Lower leg skin (tissue), 4 donors: ENCODE data around the gene FLYWCH2. TPM values are rescaled to one million over a fixed set of nuclear protein-coding genes. Genes with fewer than 3 reads are reported as not detected.

ENCODE experiments used
- DNase-seq, 2 donors: peaks; one replicate each; pipeline ENCODE4 v3.0.0-alpha.2; 2019; ENCODE audit warnings: low spot score in 2 of 2
- H3K4me3 ChIP-seq: fragments of 200-600 bp; sonication (generic); 2 replicates; pipeline ENCODE4 v1.5.1; 2017; ENCODE audit warnings: mild to moderate bottlenecking, low read depth; ENCODE audit not compliant: poor library complexity, severe bottlenecking
- POLR2A ChIP-seq, 2 donors: fragments of 450-650 bp; IDR thresholded peaks; one replicate each; pipeline ENCODE4 v1.6.1; 2016 to 2017; ENCODE audit warnings: antibody characterized with exemption in 2 of 2, mild to moderate bottlenecking in 1 of 2, moderate library complexity in 1 of 2
- WGBS, 2 donors: methylation state at CpG; one replicate each; pipeline ENCODE4 v1.1.5; 2018; 5-methylcytosine and 5-hydroxymethylcytosine counted together
- intact Hi-C: fragments of 100-400 bp; cut with DNase I; formaldehyde crosslinking; loops from one replicate; pipeline ENCODE4 v1.15.0; 2023; ENCODE audit warnings: low total_unique reads
- total RNA-seq, 4 donors: library from RNA; depleted of rRNA; stranded (reverse); fragments of >200 nt; gene quantifications; one replicate each; pipeline ENCODE4 v1.1.0, GENCODE V29; 2016
- TF ChIP-seq, protein P1 (sequence below), 3 donors: fragments of 450-650 bp; IDR thresholded peaks; one replicate each; pipeline ENCODE4 v1.5.1; 2016; ENCODE audit warnings: antibody characterized with exemption in 3 of 3, mild to moderate bottlenecking in 3 of 3, moderate library complexity in 2 of 3

FLYWCH2 gene
- total RNA-seq, 4 donors from 2014 or later, result 36.4 to 44.6 (median 40.3) TPM

DNA sequence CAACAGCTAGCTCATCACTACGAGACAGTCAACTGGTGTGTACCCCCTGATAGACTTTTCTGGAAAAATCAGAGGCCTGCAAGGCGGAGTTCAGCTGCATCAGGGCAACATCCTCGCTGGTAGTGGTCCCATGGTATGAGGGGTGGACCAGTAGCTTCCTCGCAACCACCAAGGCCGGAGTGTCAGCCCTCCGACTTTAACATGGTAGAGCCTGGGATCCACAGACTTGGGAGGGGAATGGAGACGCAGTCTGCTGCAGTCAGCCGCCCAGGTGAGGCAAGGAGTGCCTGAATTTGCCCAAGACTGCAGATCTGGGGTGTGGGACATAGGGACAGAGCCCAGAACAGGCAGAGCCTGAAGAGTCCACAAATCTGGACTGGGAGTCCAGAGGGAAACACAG is 39.5 kb upstream of the FLYWCH2 start:
- WGBS, 2 donors, result 85 to 87% methylated on average over 8 of the region's 8 CpGs
- TF ChIP-seq POLR2A (IDR thresholded peaks at IDR 0.05), result no peak
- TF ChIP-seq, protein P1, sequence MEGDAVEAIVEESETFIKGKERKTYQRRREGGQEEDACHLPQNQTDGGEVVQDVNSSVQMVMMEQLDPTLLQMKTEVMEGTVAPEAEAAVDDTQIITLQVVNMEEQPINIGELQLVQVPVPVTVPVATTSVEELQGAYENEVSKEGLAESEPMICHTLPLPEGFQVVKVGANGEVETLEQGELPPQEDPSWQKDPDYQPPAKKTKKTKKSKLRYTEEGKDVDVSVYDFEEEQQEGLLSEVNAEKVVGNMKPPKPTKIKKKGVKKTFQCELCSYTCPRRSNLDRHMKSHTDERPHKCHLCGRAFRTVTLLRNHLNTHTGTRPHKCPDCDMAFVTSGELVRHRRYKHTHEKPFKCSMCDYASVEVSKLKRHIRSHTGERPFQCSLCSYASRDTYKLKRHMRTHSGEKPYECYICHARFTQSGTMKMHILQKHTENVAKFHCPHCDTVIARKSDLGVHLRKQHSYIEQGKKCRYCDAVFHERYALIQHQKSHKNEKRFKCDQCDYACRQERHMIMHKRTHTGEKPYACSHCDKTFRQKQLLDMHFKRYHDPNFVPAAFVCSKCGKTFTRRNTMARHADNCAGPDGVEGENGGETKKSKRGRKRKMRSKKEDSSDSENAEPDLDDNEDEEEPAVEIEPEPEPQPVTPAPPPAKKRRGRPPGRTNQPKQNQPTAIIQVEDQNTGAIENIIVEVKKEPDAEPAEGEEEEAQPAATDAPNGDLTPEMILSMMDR (IDR thresholded peaks at IDR 0.05), result no peak
- no peak for DNase-seq
- intact Hi-C loops, result no loop called here
- no peak overlapping the region for H3K4me3 ChIP-seq

GRCh38 chr16:2845116-2845515 is 37.9 kb upstream of the FLYWCH2 start:
- intact Hi-C loops, result no loop called here
- 75 to 77% methylated on average over 5 of the region's 5 CpGs for WGBS, 2 donors
- no peak overlapping the region for H3K4me3 ChIP-seq
- TF ChIP-seq POLR2A (IDR thresholded peaks at IDR 0.05), result no peak
- TF ChIP-seq, protein P1 (IDR thresholded peaks at IDR 0.05), result no peak
- DNase-seq, result no peak

GRCh38 chr16:2846511-2847310 is 36.3 kb upstream of the FLYWCH2 start:
- WGBS, 2 donors, result 48 to 58% methylated on average over 3 of the region's 3 CpGs

DNA sequence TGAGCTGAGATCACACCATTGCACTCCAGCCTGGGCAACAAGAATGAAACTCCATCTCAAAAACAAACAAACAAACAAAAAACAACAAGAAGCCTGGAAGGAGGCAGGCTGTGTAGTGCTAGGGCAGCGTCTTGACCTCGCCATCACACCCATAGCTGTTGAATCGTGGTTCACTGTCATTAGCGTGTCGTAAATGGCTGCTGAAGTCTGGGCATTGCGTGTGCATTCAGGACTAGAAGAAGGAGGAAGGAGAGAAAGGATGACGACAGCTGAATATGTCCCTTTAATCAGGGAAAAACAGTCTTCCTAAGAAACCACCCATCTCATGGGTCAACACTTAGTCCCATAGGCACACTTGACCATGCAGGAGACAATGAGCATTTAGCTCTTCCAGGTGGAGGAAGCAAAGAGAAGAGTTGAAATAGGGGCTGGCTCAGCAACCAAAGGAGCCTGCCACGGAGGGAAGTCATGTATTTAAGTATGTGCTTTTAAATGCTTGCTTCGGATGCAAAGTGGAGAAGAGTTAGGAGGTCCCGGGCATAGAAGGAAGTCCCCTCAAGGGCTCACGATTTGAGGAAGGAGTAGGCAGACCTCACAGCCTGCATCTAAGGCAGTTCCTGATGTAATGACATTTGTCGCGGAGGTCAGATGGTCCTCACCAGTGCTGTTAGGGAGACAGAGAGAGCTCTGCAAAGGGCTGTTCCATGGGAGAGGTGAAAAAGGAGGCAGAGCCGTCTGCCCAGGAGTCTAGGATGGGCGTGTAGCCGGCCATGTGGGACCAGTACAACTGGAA is 33.9 kb upstream of the FLYWCH2 start:
- intact Hi-C loops, result no loop called here
- TF ChIP-seq POLR2A (IDR thresholded peaks at IDR 0.05), result no peak
- TF ChIP-seq, protein P1 (IDR thresholded peaks at IDR 0.05), result no peak
- DNase-seq, result no peak
- WGBS, 2 donors, result 75 to 82% methylated on average over 16 of the region's 16 CpGs
- H3K4me3 ChIP-seq, result no peak overlapping the region

More at GRCh38 chr16:2846511-2847310, 36.3 kb upstream of the FLYWCH2 start:
- intact Hi-C loops, result no loop called here
- DNase-seq, result no peak
- no peak overlapping the region for H3K4me3 ChIP-seq
- no peak for TF ChIP-seq POLR2A (IDR thresholded peaks at IDR 0.05)
- TF ChIP-seq, protein P1 (IDR thresholded peaks at IDR 0.05), result no peak

DNA sequence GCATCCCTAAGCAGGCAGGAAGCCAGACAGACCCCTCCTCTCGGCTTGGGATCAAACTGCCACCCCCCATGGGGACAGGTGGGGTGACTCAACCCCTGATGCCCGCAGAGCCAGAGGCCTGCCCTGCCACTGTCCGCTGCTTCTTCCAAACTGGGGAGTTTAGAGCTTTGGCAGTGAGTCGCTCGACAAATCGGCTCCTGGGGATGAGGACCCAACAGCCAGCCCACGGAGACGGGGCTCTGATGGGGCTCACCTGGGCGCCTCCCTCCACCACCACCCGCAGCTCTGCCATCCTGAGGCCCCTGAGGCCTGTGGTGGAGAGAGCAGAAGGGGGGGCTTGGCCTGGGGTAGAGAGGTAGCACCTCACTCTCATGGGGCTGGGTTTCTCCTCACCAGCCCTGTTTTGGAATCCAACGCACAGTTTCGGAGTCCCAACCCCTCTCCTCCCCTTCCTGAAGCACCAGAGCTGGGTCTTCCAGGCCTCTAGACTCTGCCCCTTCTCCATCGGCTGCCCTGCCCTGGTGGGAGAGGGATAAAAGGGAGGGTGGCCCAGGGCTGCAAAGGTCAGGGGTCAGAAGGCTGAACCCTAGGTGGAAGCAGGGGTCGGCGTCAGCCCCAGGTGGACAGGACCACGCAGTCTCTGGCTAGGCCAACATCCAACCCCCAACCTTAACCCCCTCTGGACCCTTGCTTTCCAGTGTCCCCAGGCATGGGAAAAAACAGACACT is 30.8 kb upstream of the FLYWCH2 start:
- H3K4me3 ChIP-seq, result no peak overlapping the region
- intact Hi-C loops, result no loop called here
- no peak for TF ChIP-seq POLR2A (IDR thresholded peaks at IDR 0.05)
- TF ChIP-seq, protein P1 (IDR thresholded peaks at IDR 0.05), result no peak
- no peak for DNase-seq
- WGBS, 2 donors, result 89 to 91% methylated on average over 14 to 16 of the region's 16 CpGs
